Measurements from ENCODE around the gene PCBP3. TPM values are rescaled to one million over a fixed set of nuclear protein-coding genes. Genes with fewer than 3 reads are reported as not detected.

The PCBP3 gene
- total RNA-seq, 1 experiment from 2014 or later: 10.9 TPM

DNA sequence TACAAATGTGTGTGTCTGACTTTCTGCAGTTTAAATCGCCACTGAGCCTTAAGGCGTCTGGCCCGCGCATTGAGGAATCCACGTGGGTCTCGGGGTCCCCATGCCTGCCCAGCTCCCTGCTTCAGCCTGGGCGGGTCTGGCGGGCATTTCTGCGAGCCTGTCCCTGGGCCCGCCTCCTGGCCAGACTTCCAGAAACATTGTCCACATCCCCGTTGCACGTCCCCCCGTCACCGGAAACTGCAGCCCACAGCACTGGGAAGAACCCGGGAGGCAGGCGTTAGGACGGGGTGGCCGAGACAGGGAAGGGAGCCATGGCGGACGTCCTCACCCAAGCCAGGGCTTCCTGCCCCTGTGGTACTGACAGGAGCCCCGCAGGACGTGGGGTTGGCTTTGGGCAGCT lies 225.0 kb downstream of the PCBP3 start:
- no CpG with 5 or more reads among the region's 22 CpGs for WGBS (ENCODE audit: extremely low coverage, insufficient read length, low lambda C conversion rate)

More for the DNA sequence above, 225.0 kb downstream of the PCBP3 start:
- Mint-ChIP-seq H3K27me3 (ENCODE audit: low read depth) (no peaks in the 10 kb centered on the region; the same call in none of the 2 replicates), H3K36me3 (ENCODE audit: insufficient read depth in 1 of 3, low read depth in 3 of 3) (no peaks in the 10 kb centered on the region), H3K27ac (no peak overlapping the region), H3K4me1 (no peaks in the 10 kb centered on the region), H3K9me3 (no peaks in the 10 kb centered on the region), H3K4me3 (no peak overlapping the region)
- DNase-seq: peak; percentile 24
- Histone ChIP-seq H3K79me1 (ENCODE audit: insufficient read depth, low read depth, low read length, poor library complexity, severe bottlenecking) (no peaks in the 10 kb centered on the region), H3K27me3 (ENCODE audit: insufficient read depth, low read length) (no peaks in the 10 kb centered on the region), H4K91ac (ENCODE audit: insufficient read length, low read depth, low read length) (no peak overlapping the region), H3K4me2 (ENCODE audit: insufficient read depth, insufficient read length, low read length) (no peak overlapping the region), H3K9ac (ENCODE audit: extremely low read depth, insufficient read length, low read length) (no peak overlapping the region), H3K23me2 (ENCODE audit: insufficient read length, low read depth, low read length, poor library complexity, severe bottlenecking) (no peaks in the 10 kb centered on the region), H2BK15ac (ENCODE audit: low read depth, low read length) (no peak overlapping the region), H3K14ac (ENCODE audit: insufficient read depth, low read length) (no peak overlapping the region), H4K20me1 (ENCODE audit: control insufficient read depth, insufficient read depth, insufficient read length) (no peaks in the 10 kb centered on the region), H2BK5ac (ENCODE audit: insufficient read length, low read length) (no peak overlapping the region), H3K18ac (ENCODE audit: insufficient read length, low read depth, low read length) (no peak overlapping the region), H3K23ac (ENCODE audit: insufficient read length, low read depth, low read length) (no peak overlapping the region), H3K27ac (ENCODE audit: insufficient read length, low read depth, low read length) (no peak overlapping the region), H2AK5ac (ENCODE audit: insufficient read length, low read length) (no peak overlapping the region), H2AFZ (ENCODE audit: low read length) (no peak overlapping the region), H3K9me3 (ENCODE audit: control insufficient read depth, low read depth, low read length) (no peaks in the 10 kb centered on the region), H2BK120ac (ENCODE audit: low read depth, low read length, poor library complexity, severe bottlenecking) (no peak overlapping the region), H2BK20ac (ENCODE audit: low read depth, low read length, poor library complexity, severe bottlenecking) (no peak overlapping the region), H3K56ac (ENCODE audit: insufficient read length, low read depth, low read length) (no peak overlapping the region), H3K79me2 (ENCODE audit: insufficient read depth, low read length) (no peaks in the 10 kb centered on the region), H4K8ac (replicated peaks; ENCODE audit: insufficient read length, low read depth, low read length) (no peak overlapping the region), H3K4me1 (ENCODE audit: insufficient read depth, low read length) (no peaks in the 10 kb centered on the region), H4K5ac (ENCODE audit: insufficient read length, low read depth, low read length) (no peak overlapping the region), H3K4ac (ENCODE audit: low read depth, low read length) (no peak overlapping the region), H3T11ph (ENCODE audit: low read length) (no peak overlapping the region), H2BK12ac (ENCODE audit: insufficient read length, low read depth, low read length) (no peak overlapping the region)
- TF ChIP-seq, protein P1, sequence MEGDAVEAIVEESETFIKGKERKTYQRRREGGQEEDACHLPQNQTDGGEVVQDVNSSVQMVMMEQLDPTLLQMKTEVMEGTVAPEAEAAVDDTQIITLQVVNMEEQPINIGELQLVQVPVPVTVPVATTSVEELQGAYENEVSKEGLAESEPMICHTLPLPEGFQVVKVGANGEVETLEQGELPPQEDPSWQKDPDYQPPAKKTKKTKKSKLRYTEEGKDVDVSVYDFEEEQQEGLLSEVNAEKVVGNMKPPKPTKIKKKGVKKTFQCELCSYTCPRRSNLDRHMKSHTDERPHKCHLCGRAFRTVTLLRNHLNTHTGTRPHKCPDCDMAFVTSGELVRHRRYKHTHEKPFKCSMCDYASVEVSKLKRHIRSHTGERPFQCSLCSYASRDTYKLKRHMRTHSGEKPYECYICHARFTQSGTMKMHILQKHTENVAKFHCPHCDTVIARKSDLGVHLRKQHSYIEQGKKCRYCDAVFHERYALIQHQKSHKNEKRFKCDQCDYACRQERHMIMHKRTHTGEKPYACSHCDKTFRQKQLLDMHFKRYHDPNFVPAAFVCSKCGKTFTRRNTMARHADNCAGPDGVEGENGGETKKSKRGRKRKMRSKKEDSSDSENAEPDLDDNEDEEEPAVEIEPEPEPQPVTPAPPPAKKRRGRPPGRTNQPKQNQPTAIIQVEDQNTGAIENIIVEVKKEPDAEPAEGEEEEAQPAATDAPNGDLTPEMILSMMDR (conservative IDR thresholded peaks at IDR 0.05): no peak
